Uterus (tissue), 2 donors: ENCODE measurements around the gene LCORL.

Experiments used
- POLR2A ChIP-seq, 2 donors: fragments of 450-650 bp; IDR thresholded peaks; one replicate each; pipeline ENCODE4 v1.6.1; 2016; ENCODE audit warnings: antibody characterized with exemption in 2 of 2, mild to moderate bottlenecking in 1 of 2, moderate library complexity in 1 of 2
- TF ChIP-seq, protein P1 (sequence below), 4 experiments: fragments of 200-600 bp in 2 of 4; fragments of 450-650 bp in 2 of 4; sonication (generic) in 2 of 4; IDR thresholded peaks; one replicate each; pipeline ENCODE4 v1.5.1; 2016 to 2019; ENCODE audit warnings: antibody characterized with exemption in 4 of 4, mild to moderate bottlenecking in 2 of 4, moderate library complexity in 1 of 4

- no peak for TF ChIP-seq POLR2A (IDR thresholded peaks at IDR 0.05)
- TF ChIP-seq, protein P1, sequence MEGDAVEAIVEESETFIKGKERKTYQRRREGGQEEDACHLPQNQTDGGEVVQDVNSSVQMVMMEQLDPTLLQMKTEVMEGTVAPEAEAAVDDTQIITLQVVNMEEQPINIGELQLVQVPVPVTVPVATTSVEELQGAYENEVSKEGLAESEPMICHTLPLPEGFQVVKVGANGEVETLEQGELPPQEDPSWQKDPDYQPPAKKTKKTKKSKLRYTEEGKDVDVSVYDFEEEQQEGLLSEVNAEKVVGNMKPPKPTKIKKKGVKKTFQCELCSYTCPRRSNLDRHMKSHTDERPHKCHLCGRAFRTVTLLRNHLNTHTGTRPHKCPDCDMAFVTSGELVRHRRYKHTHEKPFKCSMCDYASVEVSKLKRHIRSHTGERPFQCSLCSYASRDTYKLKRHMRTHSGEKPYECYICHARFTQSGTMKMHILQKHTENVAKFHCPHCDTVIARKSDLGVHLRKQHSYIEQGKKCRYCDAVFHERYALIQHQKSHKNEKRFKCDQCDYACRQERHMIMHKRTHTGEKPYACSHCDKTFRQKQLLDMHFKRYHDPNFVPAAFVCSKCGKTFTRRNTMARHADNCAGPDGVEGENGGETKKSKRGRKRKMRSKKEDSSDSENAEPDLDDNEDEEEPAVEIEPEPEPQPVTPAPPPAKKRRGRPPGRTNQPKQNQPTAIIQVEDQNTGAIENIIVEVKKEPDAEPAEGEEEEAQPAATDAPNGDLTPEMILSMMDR (IDR thresholded peaks at IDR 0.05) = no peak
Observed at GRCh38 chr4:17859793-17860406, 161.7 kb downstream of the LCORL start.
